IPS-20b (cell line): ENCODE data around the gene POTEE.
"Not testable (repeated sequence)": the region's sequence is repeated elsewhere in the genome, so short reads cannot be mapped to it uniquely, and the experiment has no call there.

ENCODE experiments used
- H3K27ac ChIP-seq: one replicate; pipeline ENCODE4 v1.5.1; 2013; ENCODE audit warnings: low read length
- H3K27me3 ChIP-seq: 2 replicates; pipeline ENCODE4 v1.6.1; 2013; ENCODE audit warnings: mild to moderate bottlenecking, low read length, inconsistent platforms; ENCODE audit not compliant: insufficient read depth
- H3K36me3 ChIP-seq: 2 replicates; pipeline ENCODE4 v1.6.1; 2013; ENCODE audit warnings: low read depth, mild to moderate bottlenecking, inconsistent platforms, low read length, moderate library complexity; ENCODE audit not compliant: insufficient read depth
- H3K4me1 ChIP-seq: 2 replicates; pipeline ENCODE4 v1.6.1; 2013; ENCODE audit warnings: mild to moderate bottlenecking, control low read depth, inconsistent platforms, low read length, moderate library complexity; ENCODE audit not compliant: insufficient read depth
- H3K4me3 ChIP-seq: 2 replicates; pipeline ENCODE4 v1.5.1; 2013; ENCODE audit warnings: mild to moderate bottlenecking, low read length, inconsistent platforms
- H3K9ac ChIP-seq: 2 replicates; pipeline ENCODE4 v1.6.1; 2013; ENCODE audit warnings: low read depth, mild to moderate bottlenecking, inconsistent platforms, low read length, moderate library complexity
- H3K9me3 ChIP-seq: 2 replicates; pipeline ENCODE4 v1.6.1; 2013; ENCODE audit warnings: mild to moderate bottlenecking, low read depth, low read length, inconsistent platforms; ENCODE audit not compliant: insufficient read depth

POTEE gene

DNA sequence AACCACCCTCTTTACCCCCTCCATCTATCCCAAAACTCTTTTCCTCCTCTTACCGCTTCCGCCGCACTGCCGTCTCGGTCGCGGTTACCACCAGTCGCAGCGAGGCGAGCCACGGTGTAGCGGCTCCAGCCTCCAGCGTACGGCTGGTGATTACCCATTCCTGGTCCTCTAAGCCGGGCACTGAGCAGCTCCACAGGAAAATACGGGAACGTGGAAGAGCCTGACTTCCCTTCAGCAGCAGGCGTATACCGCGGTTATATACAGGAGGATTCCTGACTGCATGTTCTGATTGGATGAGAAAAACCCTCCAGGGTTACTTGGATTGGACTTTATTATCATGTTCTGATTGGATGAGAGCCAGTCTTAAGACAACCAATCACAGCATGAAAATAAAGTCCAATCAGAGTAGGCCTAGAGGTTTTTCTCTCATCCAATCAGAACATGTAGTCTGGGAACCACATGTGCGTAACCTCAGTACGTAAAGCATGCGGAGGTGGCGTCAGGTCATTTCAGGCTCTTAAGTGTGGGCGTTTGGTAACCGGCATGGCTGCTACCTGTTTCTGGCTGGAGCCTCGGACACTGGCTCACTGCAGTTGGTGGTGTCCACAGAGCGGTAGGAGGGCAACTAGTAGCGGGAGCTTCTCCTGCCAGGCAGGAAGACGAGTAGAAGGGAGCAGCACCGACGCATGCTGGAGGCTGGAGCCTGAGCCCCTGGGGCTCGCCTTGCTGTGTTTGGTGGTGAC, at the start of gene POTEE:
TSS of gene POTEE (plus strand) at position 507 of the 743 bp plus-strand sequence. CDS start 8,867 bp downstream, outside the sequence.
- not testable (repeated sequence) for H3K27me3 ChIP-seq, H3K36me3 ChIP-seq, H3K4me3 ChIP-seq, H3K4me1 ChIP-seq, H3K27ac ChIP-seq, H3K9ac ChIP-seq, H3K9me3 ChIP-seq

- H3K4me1 ChIP-seq, H3K9me3 ChIP-seq, H3K27me3 ChIP-seq, H3K27ac ChIP-seq, H3K9ac ChIP-seq, H3K36me3 ChIP-seq, H3K4me3 ChIP-seq: not testable (repeated sequence)
Measured at GRCh38 chr2:131165562-131165961, 43.8 kb upstream of the POTEE start.

DNA sequence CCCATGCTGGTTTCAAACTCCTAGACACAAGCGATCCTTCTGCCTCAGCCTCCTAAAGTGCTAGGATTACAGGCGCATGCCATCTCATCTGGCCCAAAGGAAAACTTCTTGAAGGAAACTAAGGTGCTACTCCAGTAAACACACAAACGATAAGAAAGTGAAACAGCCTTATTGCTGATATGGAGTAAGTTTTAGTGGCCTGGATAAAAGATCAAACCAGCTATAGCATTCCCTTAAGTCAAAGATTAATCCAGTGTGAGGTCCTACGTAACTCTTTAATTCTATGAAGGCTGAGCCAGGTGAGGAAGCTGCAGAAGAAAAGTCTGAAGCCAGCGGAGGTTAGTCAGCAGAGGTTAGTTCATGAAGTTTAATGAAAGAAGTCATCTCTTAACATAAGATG, 40.8 kb upstream of the POTEE start:
- H3K4me3 ChIP-seq = no peak overlapping the region
- no peak overlapping the region for H3K27ac ChIP-seq
- no peaks in the 10 kb centered on the region for H3K36me3 ChIP-seq
- H3K4me1 ChIP-seq = no peaks in the 10 kb centered on the region
- no peaks in the 10 kb centered on the region for H3K9me3 ChIP-seq
- no peaks in the 10 kb centered on the region for H3K27me3 ChIP-seq
- H3K9ac ChIP-seq = no peak overlapping the region

DNA sequence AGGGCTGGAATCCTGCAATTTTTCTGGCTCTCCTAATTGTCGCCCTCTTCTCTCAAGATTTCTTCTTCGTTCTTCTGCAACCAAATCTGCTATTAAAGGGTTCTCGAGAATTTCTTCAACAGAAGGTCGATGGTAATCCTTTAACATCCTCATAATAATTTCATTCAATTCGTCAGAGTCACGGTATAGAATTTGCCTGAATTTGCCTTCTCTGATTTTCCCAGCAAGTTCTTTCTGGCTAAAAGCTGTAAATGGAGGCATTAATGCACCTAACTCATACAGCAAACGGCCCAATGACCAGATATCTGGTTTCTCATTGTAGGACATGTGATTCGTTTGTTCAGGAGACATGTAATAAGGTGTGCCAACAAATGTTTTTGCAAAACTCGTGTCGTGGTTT, 31.3 kb upstream of the POTEE start:
- H3K27me3 ChIP-seq, H3K4me3 ChIP-seq, H3K4me1 ChIP-seq, H3K9ac ChIP-seq, H3K27ac ChIP-seq, H3K36me3 ChIP-seq, H3K9me3 ChIP-seq: not testable (repeated sequence)

GRCh38 chr2:131178721-131179418, 30.5 kb upstream of the POTEE start:
- not testable (repeated sequence) for H3K9me3 ChIP-seq, H3K36me3 ChIP-seq, H3K4me3 ChIP-seq, H3K27ac ChIP-seq, H3K9ac ChIP-seq, H3K4me1 ChIP-seq, H3K27me3 ChIP-seq

- H3K9me3 ChIP-seq, H3K27me3 ChIP-seq, H3K4me3 ChIP-seq, H3K36me3 ChIP-seq, H3K4me1 ChIP-seq, H3K27ac ChIP-seq, H3K9ac ChIP-seq: not testable (repeated sequence)
Measured at GRCh38 chr2:131181451-131181850, 27.9 kb upstream of the POTEE start.

GRCh38 chr2:131193421-131193820, 15.9 kb upstream of the POTEE start:
- H3K36me3 ChIP-seq, H3K4me3 ChIP-seq, H3K4me1 ChIP-seq, H3K27ac ChIP-seq, H3K9ac ChIP-seq, H3K9me3 ChIP-seq, H3K27me3 ChIP-seq: not testable (repeated sequence)

DNA sequence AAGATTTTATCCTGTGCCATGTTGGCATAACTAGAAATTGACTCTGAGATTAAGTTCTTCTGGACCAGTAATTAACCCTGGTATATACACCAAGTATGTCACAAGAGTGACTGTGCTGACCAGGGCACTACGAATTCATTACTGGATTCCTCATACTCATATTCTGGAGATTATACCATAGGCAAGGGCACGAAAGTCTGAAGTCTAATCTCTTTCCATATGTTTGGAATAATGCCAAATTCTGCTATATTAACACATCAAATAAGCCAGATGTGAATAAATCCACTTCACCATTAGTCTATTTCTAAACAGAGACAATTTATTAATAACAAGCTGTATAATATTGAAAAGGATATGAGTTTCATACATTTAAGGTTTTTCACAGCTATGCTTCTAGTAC, 13.2 kb upstream of the POTEE start:
- H3K36me3 ChIP-seq, H3K9me3 ChIP-seq, H3K27me3 ChIP-seq, H3K9ac ChIP-seq, H3K4me3 ChIP-seq, H3K27ac ChIP-seq, H3K4me1 ChIP-seq: not testable (repeated sequence)

- no peaks in the 10 kb centered on the region for H3K4me1 ChIP-seq
- no peak overlapping the region for H3K27ac ChIP-seq
- H3K4me3 ChIP-seq = no peak overlapping the region
- H3K9ac ChIP-seq = no peak overlapping the region
- H3K36me3 ChIP-seq = no peaks in the 10 kb centered on the region
- no peaks in the 10 kb centered on the region for H3K9me3 ChIP-seq
- H3K27me3 ChIP-seq = no peaks in the 10 kb centered on the region
Measured at GRCh38 chr2:131201098-131201497, 8.2 kb upstream of the POTEE start.

DNA sequence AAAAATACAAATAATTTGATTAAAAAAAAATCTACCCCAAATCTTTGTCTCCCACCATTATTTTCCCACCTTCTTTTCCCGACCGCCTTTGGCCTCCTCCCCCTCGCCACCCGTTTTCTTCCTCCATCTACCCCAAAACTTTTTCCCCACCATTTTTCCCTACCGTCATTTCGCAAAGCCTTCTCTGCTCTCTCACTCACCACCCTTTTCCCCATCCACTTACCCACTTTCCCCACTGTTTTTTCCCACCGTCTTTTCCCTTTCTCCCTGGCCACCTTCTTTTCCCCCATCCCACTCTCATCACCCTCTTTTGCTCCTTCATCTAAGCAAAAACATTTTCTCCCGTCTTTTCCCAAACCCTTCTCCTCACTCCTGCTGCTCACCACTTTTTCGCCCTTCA, 1.5 kb upstream of the POTEE start:
- H3K4me1 ChIP-seq, H3K9ac ChIP-seq, H3K27me3 ChIP-seq, H3K36me3 ChIP-seq, H3K27ac ChIP-seq, H3K4me3 ChIP-seq, H3K9me3 ChIP-seq: not testable (repeated sequence)

DNA sequence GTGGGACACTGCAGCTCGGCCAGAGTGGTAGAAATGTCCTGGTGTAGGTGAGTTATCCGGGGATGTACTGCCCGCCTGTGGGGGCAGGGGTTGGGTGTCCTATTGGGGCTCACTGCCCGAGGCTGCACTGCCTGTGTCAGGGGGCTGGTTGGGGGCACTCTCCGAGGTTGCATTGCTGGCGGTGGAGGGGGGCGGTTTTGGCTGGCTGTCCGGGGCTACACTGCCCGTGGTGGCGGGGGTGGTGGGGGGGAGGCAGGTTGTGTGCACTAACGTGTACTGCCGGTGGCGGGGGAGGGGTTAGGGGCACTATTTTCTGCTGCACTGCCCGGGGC, 403 bp downstream of the POTEE start:
- not testable (repeated sequence) for H3K27ac ChIP-seq, H3K4me3 ChIP-seq, H3K27me3 ChIP-seq, H3K9ac ChIP-seq, H3K36me3 ChIP-seq, H3K4me1 ChIP-seq, H3K9me3 ChIP-seq

DNA sequence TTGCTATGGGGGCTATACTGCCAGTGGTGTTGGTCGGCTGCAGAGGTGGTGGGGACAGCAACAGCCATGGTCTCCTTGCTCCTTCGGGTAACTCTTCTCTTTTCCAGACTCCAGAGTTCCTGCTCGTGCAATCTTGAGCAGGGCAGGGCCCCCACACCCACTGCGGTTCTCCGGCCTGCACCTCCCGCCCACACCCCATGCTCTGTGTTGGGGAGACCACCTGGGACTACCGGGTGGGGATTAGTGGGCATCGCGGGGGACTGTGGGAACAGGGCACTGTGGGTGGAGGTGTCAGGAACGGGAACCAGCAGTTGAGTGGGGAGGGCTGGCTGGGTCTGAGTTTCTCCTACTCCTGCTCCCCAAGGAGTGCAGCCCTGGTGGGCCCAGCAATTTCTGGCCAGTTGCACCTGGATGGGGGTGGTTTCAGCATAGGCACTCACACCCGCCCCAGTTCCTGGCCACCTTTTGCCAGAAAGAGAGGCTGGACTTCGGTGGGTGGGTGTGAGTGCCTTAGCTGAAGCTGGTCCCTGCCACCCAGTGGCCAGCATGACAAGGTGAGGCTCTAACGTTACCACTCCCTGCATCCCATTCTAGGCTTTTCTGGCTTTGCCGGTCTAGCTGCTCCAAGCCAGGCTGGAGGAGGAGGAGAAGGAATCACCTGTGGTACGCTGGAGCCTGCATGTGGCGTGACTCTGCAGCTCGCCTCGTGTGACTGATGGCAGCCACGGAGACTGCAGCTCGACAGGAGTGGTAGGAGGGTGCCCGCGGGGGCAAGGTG, 1.3 kb downstream of the POTEE start:
- H3K4me1 ChIP-seq, H3K36me3 ChIP-seq, H3K27ac ChIP-seq, H3K4me3 ChIP-seq, H3K9ac ChIP-seq, H3K27me3 ChIP-seq, H3K9me3 ChIP-seq: not testable (repeated sequence)
